CD14-positive monocyte (primary cell): Measurements from ENCODE around the gene SPI1. TPM values are rescaled to one million over a fixed set of nuclear protein-coding genes. Genes with fewer than 3 reads are reported as not detected.

Experiments used
- DNase-seq, 3 donors: peaks; one replicate each; pipeline ENCODE4 v3.0.0-alpha.2; 2011 to 2022
- H2AFZ ChIP-seq: 2 replicates; pipeline ENCODE4 v1.6.0; 2012; ENCODE audit warnings: mild to moderate bottlenecking, low read depth, low read length, inconsistent platforms; ENCODE audit not compliant: insufficient read depth, poor library complexity, severe bottlenecking
- H3K27ac ChIP-seq, 2 donors: 1 replicate in 1 of 2; 2 replicates in 1 of 2; pipeline ENCODE4 v1.5.1; 2012 to 2013; ENCODE audit warnings: low read length in 2 of 2, control low read depth in 1 of 2, inconsistent platforms in 1 of 2, low read depth in 1 of 2, mild to moderate bottlenecking in 1 of 2
- H3K27me3 ChIP-seq, 2 donors: one replicate each; pipeline versions ENCODE4 v1.6.0 to v1.6.1; 2011 to 2013; ENCODE audit warnings: low read length in 2 of 2; ENCODE audit not compliant: control insufficient read depth in 2 of 2, insufficient read depth in 2 of 2
- H3K36me3 ChIP-seq, 2 donors: replicated peaks in 1 of 2; 1 replicate in 1 of 2; 2 replicates in 1 of 2; pipeline versions ENCODE4 v1.5.1 to v1.6.1; 2012 to 2013; ENCODE audit warnings: low read length in 2 of 2, control low read depth in 1 of 2, inconsistent platforms in 1 of 2, mild to moderate bottlenecking in 1 of 2; ENCODE audit not compliant: insufficient read depth in 2 of 2, control insufficient read depth in 1 of 2
- H3K4me1 ChIP-seq, 2 donors: 1 replicate in 1 of 2; 2 replicates in 1 of 2; pipeline versions ENCODE4 v1.5.1 to v1.6.1; 2012 to 2013; ENCODE audit warnings: low read length in 2 of 2, control low read depth in 1 of 2, inconsistent platforms in 1 of 2, mild to moderate bottlenecking in 1 of 2, moderate library complexity in 1 of 2; ENCODE audit not compliant: insufficient read depth in 2 of 2, control insufficient read depth in 1 of 2
- H3K4me2 ChIP-seq: replicated peaks from 2 replicates; pipeline ENCODE3; 2012; ENCODE audit warnings: low read length, moderate library complexity, mild to moderate bottlenecking; ENCODE audit not compliant: poor library complexity, severe bottlenecking; ENCODE audit errors: extremely low read depth
- H3K4me3 ChIP-seq, 3 experiments: fragments of 200-600 bp in 1 of 3; sonication (generic) in 1 of 3; replicated peaks in 1 of 3; 1 replicate in 2 of 3; 2 replicates in 1 of 3; pipeline ENCODE4 v1.5.1; 2011 to 2013; ENCODE audit warnings: low read length in 3 of 3, mild to moderate bottlenecking in 3 of 3, control low read depth in 2 of 3, low read depth in 2 of 3, inconsistent platforms in 1 of 3, moderate library complexity in 1 of 3
- H3K79me2 ChIP-seq: 2 replicates; pipeline ENCODE4 v1.6.0; 2012; ENCODE audit warnings: mild to moderate bottlenecking, control low read depth, inconsistent platforms, low read length, moderate library complexity; ENCODE audit not compliant: insufficient read depth
- H3K9ac ChIP-seq: 2 replicates; pipeline ENCODE4 v1.6.0; 2017; ENCODE audit warnings: low read length, mild to moderate bottlenecking; ENCODE audit not compliant: insufficient read depth, poor library complexity, severe bottlenecking
- H3K9me3 ChIP-seq, 2 donors: replicated peaks in 1 of 2; 1 replicate in 1 of 2; 2 replicates in 1 of 2; pipeline versions ENCODE4 v1.5.1 to v1.6.1; 2012 to 2013; ENCODE audit warnings: low read length in 2 of 2, control low read depth in 1 of 2; ENCODE audit not compliant: control insufficient read depth in 1 of 2, insufficient read depth in 1 of 2
- H4K20me1 ChIP-seq: 2 replicates; pipeline ENCODE4 v1.6.0; 2012; ENCODE audit warnings: mild to moderate bottlenecking, low read length, control low read depth, moderate library complexity; ENCODE audit not compliant: insufficient read depth
- H3K27ac Mint-ChIP-seq, 7 donors: one replicate each; pipeline ENCODE4 v1.8.0; 2020; ENCODE audit warnings: mild to moderate bottlenecking in 7 of 7, mixed read lengths in 7 of 7, moderate library complexity in 6 of 7, inconsistent platforms in 2 of 7
- H3K27me3 Mint-ChIP-seq, 3 donors: one replicate each; pipeline ENCODE4 v1.8.0; 2021 to 2022; ENCODE audit warnings: low read depth in 3 of 3, mild to moderate bottlenecking in 3 of 3, mixed read lengths in 3 of 3, moderate library complexity in 3 of 3, inconsistent platforms in 1 of 3
- H3K36me3 Mint-ChIP-seq, 2 donors: one replicate each; pipeline ENCODE4 v1.8.0; 2020; ENCODE audit warnings: mixed read lengths in 2 of 2, inconsistent platforms in 1 of 2, mild to moderate bottlenecking in 1 of 2
- H3K4me1 Mint-ChIP-seq: one replicate; pipeline ENCODE4 v1.8.0; 2020; ENCODE audit warnings: mild to moderate bottlenecking, mixed read lengths
- H3K4me3 Mint-ChIP-seq, 2 donors: one replicate each; pipeline ENCODE4 v1.8.0; 2020; ENCODE audit warnings: mild to moderate bottlenecking in 2 of 2, mixed read lengths in 2 of 2, moderate library complexity in 1 of 2
- H3K9me3 Mint-ChIP-seq, 7 donors: one replicate each; pipeline ENCODE4 v1.8.0; 2020 to 2022; ENCODE audit warnings: mixed read lengths in 7 of 7, mild to moderate bottlenecking in 6 of 7, moderate library complexity in 6 of 7, inconsistent platforms in 2 of 7
- WGBS: methylation state at CpG from one replicate; pipeline ENCODE4 v1.1.5; 2013; ENCODE audit warnings: missing lambda C conversion rate; ENCODE audit not compliant: insufficient coverage; 5-methylcytosine and 5-hydroxymethylcytosine counted together
- intact Hi-C, 2 donors: fragments of 100-400 bp; cut with micrococcal nuclease; formaldehyde crosslinking; loops; one replicate each; pipeline versions ENCODE4 v1.15.0 to v1.15.1; 2023
- polyA plus RNA-seq, 3 donors: library from polyadenylated mRNA; depleted of rRNA in 1 of 3; unstranded in 2 of 3; stranded (reverse) in 1 of 3; fragments of 300-500 nt in 2 of 3; fragments of >200 nt in 1 of 3; fragmentation: Illumina TruSeq in 2 of 3; gene quantifications; 1 replicate in 2 of 3; 2 replicates in 1 of 3; pipeline ENCODE4 v1.2.3, GENCODE V29; 2012 to 2021
- TF ChIP-seq, protein P1 (sequence below): fragments of 200-600 bp; IDR thresholded peaks from one replicate; pipeline ENCODE4 v1.8.0; 2022; ENCODE audit warnings: antibody characterized with exemption, mild to moderate bottlenecking

SPI1 gene
- polyA plus RNA-seq, 3 donors: 156 to 914 (median 223) TPM

DNA sequence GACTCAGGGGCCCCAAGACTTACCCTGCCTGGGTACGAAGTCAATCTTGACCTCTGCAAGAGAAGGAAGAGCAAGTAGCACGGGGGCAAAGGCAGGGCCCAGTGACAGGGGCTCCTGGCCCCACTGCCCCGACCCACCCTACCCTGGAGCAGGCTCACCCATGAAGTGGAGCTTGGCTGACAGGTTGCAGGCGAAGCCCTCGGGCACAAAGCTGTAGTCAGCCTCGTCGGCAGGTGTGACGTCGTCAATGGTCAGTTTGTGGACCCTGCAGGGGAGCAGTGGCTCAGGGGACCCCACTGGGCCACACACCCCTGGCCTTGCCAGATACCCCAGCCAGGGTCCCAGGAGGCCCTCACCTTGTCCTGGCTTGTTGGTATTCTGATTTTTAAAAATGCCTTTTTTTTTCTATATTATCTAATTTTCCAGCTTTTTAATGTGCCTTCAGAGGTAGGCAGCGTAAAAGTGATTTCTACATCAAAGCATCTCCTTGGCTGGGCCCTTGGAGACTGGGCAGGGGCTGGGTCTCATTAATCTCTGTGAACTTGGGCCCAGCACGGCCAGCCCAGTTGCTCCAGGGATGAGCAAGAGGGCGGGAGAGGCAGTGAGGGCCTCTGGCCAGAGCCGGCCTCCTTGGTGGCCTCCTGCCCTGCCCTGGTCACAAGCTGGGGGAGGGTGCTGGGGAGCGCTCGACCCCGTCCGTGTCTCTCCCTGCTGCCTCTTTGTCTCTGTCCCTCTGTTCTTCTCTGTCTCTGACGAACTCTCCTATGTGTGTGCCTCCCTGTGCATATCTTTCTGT lies 37.2 kb downstream of the SPI1 start:
- Histone ChIP-seq H3K27me3 (no peaks in the 10 kb centered on the region), H2AFZ (no peak overlapping the region), H3K9ac (no peak overlapping the region), H3K79me2 (no peaks in the 10 kb centered on the region), H3K4me3 (no peak overlapping the region), H3K4me2 (no peak overlapping the region), H3K27ac (no peak overlapping the region), H3K4me1 (no peaks in the 10 kb centered on the region), H3K9me3 (no peaks in the 10 kb centered on the region), H4K20me1 (peaks cover 4% of the 10 kb centered on the region), H3K36me3 (peaks cover 17 to 71% of the 10 kb centered on the region in 2 donors)
- Mint-ChIP-seq H3K27me3 (peaks cover 0 to 3% (median 2%) of the 10 kb centered on the region in 3 donors), H3K4me3 (no peak overlapping the region), H3K9me3 (peaks cover 0 to 3% (median 0%) of the 10 kb centered on the region in 7 donors), H3K27ac (no peak overlapping the region), H3K4me1 (no peaks in the 10 kb centered on the region), H3K36me3 (peaks cover 54 to 69% of the 10 kb centered on the region in 2 donors)
- intact Hi-C loops: no loop called here
- DNase-seq: no peak
- TF ChIP-seq, protein P1, sequence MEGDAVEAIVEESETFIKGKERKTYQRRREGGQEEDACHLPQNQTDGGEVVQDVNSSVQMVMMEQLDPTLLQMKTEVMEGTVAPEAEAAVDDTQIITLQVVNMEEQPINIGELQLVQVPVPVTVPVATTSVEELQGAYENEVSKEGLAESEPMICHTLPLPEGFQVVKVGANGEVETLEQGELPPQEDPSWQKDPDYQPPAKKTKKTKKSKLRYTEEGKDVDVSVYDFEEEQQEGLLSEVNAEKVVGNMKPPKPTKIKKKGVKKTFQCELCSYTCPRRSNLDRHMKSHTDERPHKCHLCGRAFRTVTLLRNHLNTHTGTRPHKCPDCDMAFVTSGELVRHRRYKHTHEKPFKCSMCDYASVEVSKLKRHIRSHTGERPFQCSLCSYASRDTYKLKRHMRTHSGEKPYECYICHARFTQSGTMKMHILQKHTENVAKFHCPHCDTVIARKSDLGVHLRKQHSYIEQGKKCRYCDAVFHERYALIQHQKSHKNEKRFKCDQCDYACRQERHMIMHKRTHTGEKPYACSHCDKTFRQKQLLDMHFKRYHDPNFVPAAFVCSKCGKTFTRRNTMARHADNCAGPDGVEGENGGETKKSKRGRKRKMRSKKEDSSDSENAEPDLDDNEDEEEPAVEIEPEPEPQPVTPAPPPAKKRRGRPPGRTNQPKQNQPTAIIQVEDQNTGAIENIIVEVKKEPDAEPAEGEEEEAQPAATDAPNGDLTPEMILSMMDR: no peak
- WGBS: 88% methylated on average over 15 of the region's 18 CpGs

DNA sequence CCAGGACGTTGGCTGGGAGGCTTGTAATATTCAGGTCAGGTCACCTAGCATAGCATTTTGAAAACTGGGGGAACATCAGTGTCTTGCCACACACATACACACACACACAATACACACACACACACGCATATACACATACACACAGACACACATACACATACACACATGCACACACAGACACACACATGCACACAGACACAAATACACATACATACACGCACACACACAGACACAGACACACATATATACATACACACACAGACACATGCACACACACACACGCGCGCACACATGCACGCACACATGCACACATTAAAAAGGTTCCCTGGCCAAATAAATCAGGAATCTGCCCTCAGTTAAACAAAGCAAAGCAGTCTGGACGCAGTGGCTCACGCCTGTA lies 38.3 kb downstream of the SPI1 start:
- peaks cover 14 to 74% of the 10 kb centered on the region in 2 donors for H3K36me3 ChIP-seq
- WGBS: 98% methylated on average over 9 of the region's 9 CpGs
- no peaks in the 10 kb centered on the region for H3K79me2 ChIP-seq
- Mint-ChIP-seq H3K27ac (peak overlapping the region in 1 of 7 donors; percentile 2), H3K4me3 (no peak overlapping the region), H3K27me3 (peaks cover 0 to 2% (median 2%) of the 10 kb centered on the region in 3 donors), H3K4me1 (no peaks in the 10 kb centered on the region), H3K9me3 (peaks cover 0 to 3% (median 0%) of the 10 kb centered on the region in 7 donors), H3K36me3 (peaks cover 46 to 66% of the 10 kb centered on the region in 2 donors)
- no peaks in the 10 kb centered on the region for H3K9me3 ChIP-seq
- H2AFZ ChIP-seq: no peak overlapping the region
- no peak overlapping the region for H3K9ac ChIP-seq
- intact Hi-C loops: no loop called here
- H3K4me1 ChIP-seq: no peaks in the 10 kb centered on the region
- H3K4me2 ChIP-seq: no peak overlapping the region
- H3K27me3 ChIP-seq: no peaks in the 10 kb centered on the region
- H4K20me1 ChIP-seq: no peaks in the 10 kb centered on the region
- H3K4me3 ChIP-seq: no peak overlapping the region
- no peak for DNase-seq
- H3K27ac ChIP-seq: no peak overlapping the region
- TF ChIP-seq, protein P1: no peak
